IMR-90 (cell line): ENCODE measurements around the gene THNSL1. TPM values are rescaled to one million over a fixed set of nuclear protein-coding genes. Genes with fewer than 3 reads are reported as not detected.

ENCODE experiments used
- ATAC-seq: fragments of 200-7000 bp; cut with Tn5 transposase; 2 replicates; pipeline ENCODE4 v1.9.1; 2020; ENCODE audit warnings: low read depth, mild to moderate bottlenecking, moderate library complexity
- BruUV-seq: library from RNA; stranded (reverse); fragments of 400-500 nt; replicated peaks from 2 replicates; lab custom pipeline; 2021; lab: Mats Ljungman, UMichigan
- CTCF ChIA-PET: fragments of 300-600 bp; formaldehyde crosslinking; extraction: SDS; loops from one replicate; lab custom pipeline; 2021; ENCODE audit warnings: antibody characterized with exemption; lab: Yijun Ruan, JAX
- POLR2A ChIA-PET: fragments of 300-600 bp; sonication (Branson Sonifier 250); formaldehyde crosslinking; loops from one replicate; lab custom pipeline; 2022; ENCODE audit warnings: antibody characterized with exemption; ENCODE audit not compliant: unreplicated experiment; lab: Charles Lee
- DNase-seq: peaks from one replicate; pipeline ENCODE4 v3.0.0; 2013
- H2AFZ ChIP-seq: replicated peaks from 2 replicates; pipeline ENCODE3; 2013; ENCODE audit warnings: low read length, mild to moderate bottlenecking; ENCODE audit not compliant: poor library complexity
- H2AK5ac ChIP-seq: 2 replicates; pipeline ENCODE4 v1.6.1; 2013; ENCODE audit warnings: low read depth, low read length, inconsistent platforms
- H2AK9ac ChIP-seq: replicated peaks from 2 replicates; pipeline ENCODE3; 2013; ENCODE audit warnings: mild to moderate bottlenecking, low read depth, low read length, moderate library complexity; ENCODE audit not compliant: poor library complexity
- H2BK120ac ChIP-seq: 2 replicates; pipeline ENCODE4 v1.6.1; 2013; ENCODE audit warnings: low read depth, low read length, inconsistent platforms
- H2BK15ac ChIP-seq: 3 replicates; pipeline ENCODE4 v1.6.1; 2013; ENCODE audit warnings: low read depth, low read length, inconsistent platforms
- H2BK20ac ChIP-seq: 2 replicates; pipeline ENCODE4 v1.6.1; 2013; ENCODE audit warnings: low read depth, mild to moderate bottlenecking, inconsistent platforms, low read length, moderate library complexity
- H2BK5ac ChIP-seq: 2 replicates; pipeline ENCODE4 v1.6.1; 2013; ENCODE audit warnings: mild to moderate bottlenecking, low read depth, low read length, inconsistent platforms; ENCODE audit not compliant: poor library complexity, severe bottlenecking
- H3K14ac ChIP-seq: replicated peaks from 2 replicates; pipeline ENCODE4 v1.6.1; 2013; ENCODE audit warnings: low read depth, low read length, inconsistent platforms
- H3K18ac ChIP-seq: 2 replicates; pipeline ENCODE4 v1.6.1; 2013; ENCODE audit warnings: low read depth, low read length, control low read depth
- H3K23ac ChIP-seq: 2 replicates; pipeline ENCODE4 v1.6.1; 2013; ENCODE audit warnings: low read depth, low read length, inconsistent platforms
- H3K27ac ChIP-seq: 2 replicates; pipeline ENCODE4 v1.5.1; 2013; ENCODE audit warnings: mild to moderate bottlenecking, control low read depth, low read length; ENCODE audit not compliant: insufficient read depth
- H3K27me3 ChIP-seq: 2 replicates; pipeline ENCODE4 v1.6.1; 2013; ENCODE audit warnings: low read length; ENCODE audit not compliant: control insufficient read depth, insufficient read depth
- H3K36me3 ChIP-seq: 2 replicates; pipeline ENCODE4 v1.6.1; 2013; ENCODE audit warnings: low read length, mixed read lengths; ENCODE audit not compliant: control insufficient read depth, insufficient read depth
- H3K4ac ChIP-seq: 2 replicates; pipeline ENCODE4 v1.6.1; 2013; ENCODE audit warnings: low read depth, low read length, inconsistent platforms
- H3K4me1 ChIP-seq: 2 replicates; pipeline ENCODE4 v1.6.1; 2013; ENCODE audit warnings: low read length, mixed read lengths; ENCODE audit not compliant: control insufficient read depth, insufficient read depth
- H3K4me2 ChIP-seq: 2 replicates; pipeline ENCODE4 v1.6.1; 2013; ENCODE audit warnings: low read depth, mild to moderate bottlenecking, control low read depth, low read length, moderate library complexity
- H3K4me3 ChIP-seq: 2 replicates; pipeline ENCODE4 v1.5.1; 2013; ENCODE audit warnings: low read depth, mild to moderate bottlenecking, control low read depth, low read length, moderate library complexity; ENCODE audit not compliant: insufficient read depth
- H3K56ac ChIP-seq: 2 replicates; pipeline ENCODE4 v1.6.1; 2013; ENCODE audit warnings: low read length, inconsistent platforms; ENCODE audit not compliant: insufficient read depth; ENCODE audit errors: extremely low read depth
- H3K79me1 ChIP-seq, 2 experiments: 2 replicates each; pipeline ENCODE4 v1.6.1; 2013; ENCODE audit warnings: low read length in 2 of 2, inconsistent platforms in 1 of 2, low read depth in 1 of 2
- H3K9ac ChIP-seq: 2 replicates; pipeline ENCODE4 v1.6.1; 2013; ENCODE audit warnings: low read depth, low read length, control low read depth
- H3K9me1 ChIP-seq: 2 replicates; pipeline ENCODE4 v1.6.1; 2013; ENCODE audit warnings: low read length, inconsistent platforms; ENCODE audit not compliant: insufficient read depth
- H3K9me3 ChIP-seq: 2 replicates; pipeline ENCODE4 v1.6.1; 2013; ENCODE audit warnings: low read length; ENCODE audit not compliant: control insufficient read depth, insufficient read depth
- H4K20me1 ChIP-seq: 2 replicates; pipeline ENCODE4 v1.6.1; 2013; ENCODE audit warnings: low read length, inconsistent platforms; ENCODE audit not compliant: insufficient read depth
- H4K5ac ChIP-seq: 2 replicates; pipeline ENCODE4 v1.6.1; 2013; ENCODE audit warnings: mild to moderate bottlenecking, low read depth, low read length, control low read depth
- H4K8ac ChIP-seq, 2 experiments: 2 replicates each; pipeline ENCODE4 v1.6.1; 2013; ENCODE audit warnings: low read depth in 2 of 2, low read length in 2 of 2, control low read depth in 1 of 2, inconsistent platforms in 1 of 2
- H4K91ac ChIP-seq: 2 replicates; pipeline ENCODE4 v1.6.1; 2013; ENCODE audit warnings: low read depth, low read length, inconsistent platforms; ENCODE audit not compliant: insufficient read depth
- MAZ ChIP-seq: IDR thresholded peaks from 2 replicates; pipeline ENCODE4 v1.6.1; 2012; ENCODE audit warnings: low read depth, mild to moderate bottlenecking, low read length, improper control_type of control experiment, moderate library complexity, borderline replicate concordance
- MXI1 ChIP-seq: IDR thresholded peaks from 2 replicates; pipeline ENCODE4 v1.6.1; 2012; ENCODE audit warnings: low read depth, mild to moderate bottlenecking, low read length, moderate library complexity, borderline replicate concordance
- POLR2A ChIP-seq: IDR thresholded peaks from 2 replicates; pipeline ENCODE4 v1.6.1; 2012; ENCODE audit warnings: mild to moderate bottlenecking, low read depth, low read length
- WGBS, 2 experiments: methylation state at CpG; one replicate each; pipeline versions ENCODE4 v1.1.5 to v1.1.7; 2013; ENCODE audit warnings: missing lambda C conversion rate in 2 of 2; ENCODE audit not compliant: insufficient read length in 1 of 2; ENCODE audit errors: extremely low coverage in 2 of 2; 5-methylcytosine and 5-hydroxymethylcytosine counted together
- dilution Hi-C: fragments of 300-500 bp; cut with HindIII; formaldehyde crosslinking; loops from one replicate; pipeline ENCODE4 v1.14.3; 2018; ENCODE audit warnings: low sequenced_read_pairs; ENCODE audit not compliant: unreplicated experiment
- in situ Hi-C: fragments of 300-500 bp; cut with MboI; formaldehyde crosslinking; loops from 3 replicates; pipeline ENCODE4 v1.14.3; 2019; ENCODE audit warnings: low sequenced_read_pairs, inconsistent platforms, mixed read lengths
- intact Hi-C: fragments of 100-400 bp; cut with micrococcal nuclease; formaldehyde crosslinking; loops from 2 replicates; pipeline ENCODE4 v1.10.0; 2022
- polyA plus RNA-seq, 3 experiments: library from polyadenylated mRNA; depleted of rRNA; stranded (reverse); fragments of >200 nt; gene quantifications; 2 replicates each; pipeline ENCODE4 v1.2.3, GENCODE V29; 2012; ENCODE audit warnings: low replicate concordance in 1 of 3
- total RNA-seq: library from RNA; depleted of rRNA; stranded (reverse); fragments of >200 nt; gene quantifications from 2 replicates; pipeline ENCODE4 v1.2.3, GENCODE V29; 2012

The THNSL1 gene
- total and polyA plus RNA-seq, 2 of the 4 experiments (the other 2 are of a cell fraction), result 1.3 to 2.0 TPM

- H2BK20ac ChIP-seq, result no peak overlapping the region
- no peak overlapping the region for H3K4ac ChIP-seq
- no peak overlapping the region for H3K14ac ChIP-seq
- peaks cover 2% of the 10 kb centered on the region; the same call in 1 of the 2 replicates for H3K9me3 ChIP-seq
- no peaks in the 10 kb centered on the region for H3K79me1 ChIP-seq
- H3K27ac ChIP-seq, result no peak overlapping the region
- no peak overlapping the region for H2BK15ac ChIP-seq
- no peak overlapping the region for H3K4me2 ChIP-seq
- H3K23ac ChIP-seq, result no peak overlapping the region
- no peak overlapping the region for H3K9ac ChIP-seq
- intact Hi-C loops, result loop anchor here (2.0 kb wide), 2 partner anchors 272 to 348 kb away; no protein-coding TSS in a partner anchor
- H2AK5ac ChIP-seq, result no peak overlapping the region
- H2AK9ac ChIP-seq, result no peak overlapping the region
- ChIA-PET CTCF (interaction anchor here (0.6 kb wide), 1 partner anchor 342 kb away, joined by 3 read pairs; no protein-coding TSS in a partner anchor), POLR2A (no interaction called here)
- in situ Hi-C loops, result no loop called here
- no peak overlapping the region for H4K91ac ChIP-seq
- H3K36me3 ChIP-seq, result no peaks in the 10 kb centered on the region
- no peak for ATAC-seq
- no peaks in the 10 kb centered on the region for H4K20me1 ChIP-seq
- H4K5ac ChIP-seq, result no peak overlapping the region
- H2AFZ ChIP-seq, result no peak overlapping the region
- H3K4me1 ChIP-seq, result no peaks in the 10 kb centered on the region
- WGBS, 2 experiments, result 88% methylated on average over 4 of the region's 13 CpGs; no CpG with 5 or more reads in 1 of the 2 experiments
- H3K18ac ChIP-seq, result no peak overlapping the region
- H4K8ac ChIP-seq, result no peak overlapping the region
- DNase-seq, result no peak
- no peak overlapping the region for H3K4me3 ChIP-seq
- TF ChIP-seq POLR2A, result no peak
- no peak for TF ChIP-seq MXI1
- no peak for TF ChIP-seq MAZ
- peaks cover 3% of the 10 kb centered on the region; the same call in 1 of the 2 replicates for H3K9me1 ChIP-seq
- H3K56ac ChIP-seq, result no peak overlapping the region
- no TSS peak for BruUV-seq
- no peaks in the 10 kb centered on the region for H3K27me3 ChIP-seq
- H2BK120ac ChIP-seq, result no peak overlapping the region
- H2BK5ac ChIP-seq, result no peak overlapping the region
- dilution Hi-C loops, result no loop called here
These were observed 25.1 kb upstream of the THNSL1 start for GRCh38 chr10:24991298-24991697.
